Stimulated activated CD4-positive, alpha-beta T cell treated with anti-CD3 and anti-CD28 coated beads, Interleukin-15, amount 100 ng/mL, for 24 hours (primary cell): Measurements from ENCODE around the gene ATP2B2.

ENCODE experiments used
- DNase-seq: peaks from one replicate; pipeline ENCODE4 v3.0.0-alpha.2; 2020

ATP2B2 gene

DNA sequence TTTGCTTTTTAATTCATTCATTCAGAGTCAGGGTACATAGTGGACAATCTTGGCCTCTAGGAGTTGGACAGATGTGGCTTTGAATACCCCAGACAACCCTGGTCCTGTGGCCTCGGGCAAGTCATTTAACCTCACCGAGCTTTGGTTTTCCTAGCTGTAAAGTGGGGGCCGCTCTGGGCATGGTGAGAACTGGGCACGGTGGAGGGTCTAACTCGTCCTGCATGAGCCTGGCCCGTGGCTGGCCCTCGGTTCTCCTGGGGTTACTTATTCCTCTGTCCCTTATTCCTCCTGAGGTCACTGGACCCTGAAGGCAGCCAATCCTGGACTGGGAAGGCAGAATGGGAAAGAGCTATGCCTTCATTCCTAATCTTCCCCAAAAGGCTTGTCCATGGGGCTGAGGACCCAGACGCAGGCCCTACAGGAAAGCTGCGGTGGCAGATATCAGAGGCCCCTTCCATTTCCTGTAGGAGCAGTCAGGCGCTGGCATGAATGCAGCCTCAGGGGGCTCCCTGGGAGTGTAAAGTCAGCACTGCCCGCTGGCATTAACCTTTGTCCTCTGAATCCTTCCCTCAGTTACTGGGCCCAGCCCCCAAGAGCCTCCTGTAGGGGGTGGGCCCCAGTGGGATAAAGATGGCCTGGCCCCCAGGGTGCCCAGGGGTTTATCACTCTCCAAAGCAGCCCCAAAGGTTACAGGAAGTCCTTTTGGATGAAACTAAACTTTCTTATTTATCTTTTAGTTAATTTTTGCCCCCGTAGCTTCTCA lies 166.6 kb downstream of the ATP2B2 start:
- no peak for DNase-seq

DNA sequence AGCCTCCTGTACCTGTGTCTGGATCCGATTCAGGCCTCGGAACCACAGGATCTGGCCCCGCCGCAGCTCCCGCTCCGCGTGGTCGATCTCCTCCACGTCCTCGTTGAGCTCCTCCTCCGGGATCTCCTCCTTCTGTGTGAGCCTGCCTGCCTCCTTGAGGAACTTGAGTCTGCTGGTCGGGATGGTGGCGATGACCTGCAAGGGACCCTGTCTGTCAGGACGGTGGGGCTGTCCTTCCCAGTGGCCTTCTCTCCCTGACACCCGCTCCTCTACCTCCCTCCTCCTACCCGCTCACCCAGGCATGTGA lies 167.3 kb downstream of the ATP2B2 start:
- DNase-seq: no peak

DNA sequence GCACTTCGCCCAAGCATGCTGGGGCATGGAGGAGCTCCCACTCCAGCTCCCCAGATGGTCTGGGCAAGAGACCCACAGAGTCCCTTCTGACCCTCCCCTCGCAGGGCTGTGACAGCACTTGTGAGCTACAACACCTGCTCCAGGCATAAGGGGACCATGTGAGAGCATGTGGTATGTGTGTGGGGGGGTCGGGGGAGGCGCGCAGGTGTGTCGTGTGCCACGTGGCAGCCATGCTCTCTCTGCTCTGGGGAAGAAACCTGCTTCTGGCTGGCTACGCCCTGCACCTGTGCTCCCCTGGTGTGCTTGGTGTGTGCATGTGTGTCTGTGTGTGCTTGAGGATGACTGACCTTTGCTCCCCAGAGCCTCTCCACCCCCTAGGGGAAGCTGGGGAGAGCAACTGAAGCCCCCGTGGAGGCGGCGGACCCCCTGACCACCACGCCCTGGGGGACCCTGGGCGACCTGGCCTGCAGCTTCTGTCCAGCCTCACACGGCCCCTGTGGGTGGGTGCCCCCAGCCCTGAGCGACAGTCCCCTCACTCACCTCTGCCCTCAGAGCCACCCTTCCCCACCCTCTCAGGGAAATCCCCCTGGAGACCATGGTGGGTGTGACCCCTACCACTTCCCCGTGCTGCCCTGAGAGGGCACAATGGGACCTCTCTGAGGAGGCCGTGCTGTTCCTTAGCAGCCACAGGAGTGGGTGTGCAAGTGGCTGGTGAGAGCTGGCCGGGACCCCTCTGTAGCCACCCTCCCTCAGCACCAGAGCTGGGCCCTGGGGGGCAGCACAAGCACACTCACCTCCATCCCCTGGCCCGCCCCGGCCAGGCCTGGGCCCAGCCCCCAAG lies 167.8 kb downstream of the ATP2B2 start:
- no peak for DNase-seq

DNA sequence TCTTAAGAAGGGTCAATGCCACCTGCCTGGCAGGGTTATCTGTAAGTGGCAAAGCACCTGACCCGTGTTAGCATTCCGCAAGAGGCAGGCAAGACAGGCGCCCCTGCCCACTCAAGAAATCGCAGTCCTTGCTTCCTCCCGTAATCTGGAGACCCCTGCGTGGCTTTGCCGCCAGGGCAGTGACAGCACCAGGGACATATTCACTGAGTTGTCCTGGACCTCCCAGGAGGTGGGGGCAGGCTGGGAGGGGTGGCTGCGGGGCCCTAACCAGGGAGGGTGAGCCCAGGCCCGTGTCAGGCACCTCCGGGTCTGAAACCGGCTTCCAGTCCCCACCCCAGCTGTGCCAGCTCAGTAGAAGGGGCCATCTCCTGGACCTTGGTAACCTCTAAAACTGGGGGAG lies 168.6 kb downstream of the ATP2B2 start:
- DNase-seq: no peak

DNA sequence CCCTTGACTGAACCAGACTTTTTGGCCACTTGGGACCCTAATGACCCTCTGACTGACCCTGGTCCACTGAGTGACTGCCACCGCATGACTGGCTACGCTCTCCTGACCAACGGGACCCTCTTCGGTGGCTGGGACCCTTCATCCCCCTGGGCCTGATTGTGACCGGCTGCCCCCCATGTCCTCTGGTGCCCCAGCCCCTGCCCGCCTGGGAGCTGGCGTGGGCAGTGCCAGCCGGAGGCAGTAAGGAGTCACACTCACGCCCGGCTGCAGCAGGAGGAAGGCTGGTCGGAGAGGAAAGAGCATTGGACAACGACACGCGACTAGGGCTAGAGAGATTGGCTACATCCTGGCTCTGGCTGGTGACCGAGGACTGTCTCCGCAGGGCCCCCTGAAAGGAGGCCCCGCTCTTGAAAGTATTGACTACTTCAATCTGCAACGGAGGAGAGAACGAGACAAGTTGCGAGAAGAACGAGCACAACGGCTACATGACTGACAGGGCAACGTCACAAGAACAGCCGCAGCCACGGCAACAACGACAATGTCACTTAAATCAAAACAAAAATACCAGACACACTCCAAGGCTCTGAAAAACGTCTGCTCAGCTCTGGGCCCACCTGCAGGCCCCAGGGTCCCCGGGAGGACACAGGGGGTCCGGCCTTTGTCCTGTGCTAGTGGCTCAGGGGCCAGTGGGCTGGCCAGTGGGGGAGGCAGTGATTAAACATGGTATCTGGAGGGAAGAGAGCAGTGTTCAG lies 169.3 kb downstream of the ATP2B2 start:
- no peak for DNase-seq

DNA sequence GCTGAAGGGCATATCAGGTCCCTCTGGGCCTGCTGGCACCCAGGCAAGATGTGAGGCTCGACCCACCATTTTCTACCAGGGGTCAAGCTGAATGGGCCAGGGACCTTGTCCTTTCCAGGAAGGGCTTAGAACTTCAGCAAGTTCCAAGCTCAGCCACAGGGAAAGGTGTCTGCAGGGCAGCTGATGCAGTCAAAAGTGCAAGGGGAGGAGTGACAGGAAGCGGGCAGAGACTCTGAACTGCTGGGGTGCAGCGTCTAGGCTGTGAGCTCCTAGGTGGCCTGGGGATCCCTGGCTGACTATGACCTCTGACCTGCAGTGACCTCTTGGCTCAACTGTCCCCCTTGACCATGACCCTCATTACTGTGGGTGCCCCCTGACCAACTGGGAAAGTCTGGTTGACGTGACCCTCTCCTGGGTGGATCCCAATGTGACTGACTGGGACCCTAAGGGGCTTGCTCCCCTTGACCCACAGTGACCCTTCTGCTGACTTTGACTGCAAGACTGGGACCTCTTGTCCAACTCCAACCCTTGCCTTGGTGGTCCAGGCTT lies 170.1 kb downstream of the ATP2B2 start:
- no peak for DNase-seq

DNA sequence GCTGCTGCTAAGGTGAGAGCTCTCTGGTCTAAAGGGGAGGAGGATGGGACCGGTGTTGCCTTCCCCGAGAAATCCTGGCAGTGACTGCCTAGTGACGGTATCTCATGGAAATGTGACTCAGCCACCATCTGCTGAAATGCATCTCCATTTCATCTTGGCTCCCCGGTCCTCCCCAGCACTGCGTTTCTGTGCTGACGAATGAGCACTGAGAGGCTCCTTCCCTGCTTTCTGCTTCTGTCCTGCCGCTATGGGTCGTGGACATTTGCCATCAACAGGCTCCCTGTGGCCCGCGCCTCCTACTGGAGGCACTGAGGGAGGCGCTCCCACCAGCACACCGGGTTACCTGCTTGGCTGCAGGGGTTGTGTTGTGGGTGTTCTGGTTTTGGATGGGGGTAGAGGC lies 170.9 kb downstream of the ATP2B2 start:
- no peak for DNase-seq

DNA sequence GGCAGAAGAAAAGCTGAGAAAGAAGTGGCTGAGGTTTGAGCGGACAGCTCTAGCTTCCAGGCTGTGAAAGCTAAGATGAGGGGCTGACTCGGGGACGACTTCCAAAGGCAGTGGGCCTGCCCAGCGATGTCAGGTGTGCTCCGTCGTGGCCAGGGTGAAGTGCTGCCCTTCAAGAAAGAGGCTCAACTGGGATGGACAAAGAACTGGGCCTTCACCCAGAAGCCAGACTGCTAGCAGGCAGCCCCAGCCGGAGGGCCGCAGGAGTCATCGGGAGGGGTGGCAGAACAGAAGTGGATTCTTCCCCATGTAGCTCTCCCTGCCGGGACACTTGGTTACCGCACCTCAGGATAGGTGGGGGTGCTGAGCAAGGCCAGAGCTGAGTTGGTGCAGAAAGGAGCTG lies 171.3 kb downstream of the ATP2B2 start:
- no peak for DNase-seq

DNA sequence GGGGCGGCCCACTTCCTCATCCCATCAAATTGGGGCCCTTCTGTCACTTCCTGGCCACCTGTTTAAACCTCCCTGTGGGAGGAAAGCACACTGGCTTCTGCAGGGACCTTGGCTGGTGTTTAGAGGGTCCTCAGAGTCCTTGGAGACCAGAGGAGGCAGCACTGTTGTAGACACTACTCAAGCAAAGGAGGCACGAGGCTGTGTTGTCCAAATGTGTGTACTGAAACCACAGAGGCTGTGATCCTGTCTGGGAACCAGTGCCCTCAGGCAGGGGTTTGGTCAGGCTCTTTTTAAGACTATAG lies 172.1 kb downstream of the ATP2B2 start:
- DNase-seq: no peak

DNA sequence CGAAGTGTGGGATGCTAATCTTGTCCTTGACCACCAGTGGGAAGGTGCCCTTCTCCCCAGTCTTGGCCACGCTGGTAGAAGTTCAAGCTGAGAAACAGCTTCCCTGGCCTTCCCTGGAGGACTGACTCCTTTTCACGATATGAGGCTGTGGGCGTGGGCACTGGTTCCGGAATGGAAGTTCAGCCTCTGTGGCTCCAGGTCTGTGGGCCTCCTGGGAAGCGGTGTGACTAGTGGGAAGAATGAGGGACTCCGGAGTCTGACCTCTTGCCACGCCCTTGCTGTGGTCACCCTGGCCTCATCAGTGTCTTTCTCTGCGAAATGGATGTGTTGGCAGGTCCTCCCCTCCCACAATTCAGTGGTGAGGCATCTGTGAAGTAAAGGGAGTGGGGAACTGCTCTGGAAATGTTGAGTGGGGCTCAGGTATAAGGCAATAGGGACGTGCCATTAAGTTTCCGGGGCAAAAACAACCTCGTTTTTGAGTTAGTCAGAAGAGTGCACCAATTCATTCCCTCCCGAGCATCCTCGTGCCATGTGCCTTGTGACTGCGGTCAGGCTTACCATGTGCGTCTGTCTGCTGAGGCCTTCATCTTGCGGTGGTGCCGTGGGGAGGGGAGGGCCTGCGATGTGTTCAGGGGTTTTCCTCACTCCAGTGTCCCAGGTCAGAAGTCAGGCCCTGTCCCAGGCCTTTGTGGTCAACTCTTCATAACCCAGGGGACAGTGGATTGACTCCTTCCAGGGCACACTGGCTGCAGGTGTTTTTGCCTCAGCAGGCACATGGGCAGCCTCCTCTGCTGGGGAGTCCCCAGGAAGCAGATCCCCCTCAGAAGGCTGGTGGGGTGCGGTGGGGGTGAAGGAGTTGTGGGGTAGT lies 172.7 kb downstream of the ATP2B2 start:
- DNase-seq: no peak

DNA sequence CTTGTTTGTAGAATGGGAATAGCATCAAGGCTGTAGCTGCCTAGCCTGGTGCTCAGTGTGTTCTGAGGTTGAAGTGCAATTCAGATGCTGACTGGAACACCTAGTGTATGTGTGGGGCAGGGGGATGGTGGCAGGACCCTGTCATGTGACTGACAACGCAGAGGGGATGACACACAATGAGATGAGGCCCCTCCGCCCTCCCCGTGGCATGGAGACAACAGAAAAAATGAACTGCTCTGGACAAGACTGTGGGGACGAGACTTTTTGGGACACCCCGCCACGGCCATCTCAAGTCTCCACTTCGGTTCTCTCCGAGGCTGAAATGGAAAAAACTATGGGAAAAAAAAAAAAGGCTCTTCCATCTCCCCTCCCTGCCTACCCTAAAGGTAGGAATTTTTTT lies 174.1 kb downstream of the ATP2B2 start:
- DNase-seq: no peak

DNA sequence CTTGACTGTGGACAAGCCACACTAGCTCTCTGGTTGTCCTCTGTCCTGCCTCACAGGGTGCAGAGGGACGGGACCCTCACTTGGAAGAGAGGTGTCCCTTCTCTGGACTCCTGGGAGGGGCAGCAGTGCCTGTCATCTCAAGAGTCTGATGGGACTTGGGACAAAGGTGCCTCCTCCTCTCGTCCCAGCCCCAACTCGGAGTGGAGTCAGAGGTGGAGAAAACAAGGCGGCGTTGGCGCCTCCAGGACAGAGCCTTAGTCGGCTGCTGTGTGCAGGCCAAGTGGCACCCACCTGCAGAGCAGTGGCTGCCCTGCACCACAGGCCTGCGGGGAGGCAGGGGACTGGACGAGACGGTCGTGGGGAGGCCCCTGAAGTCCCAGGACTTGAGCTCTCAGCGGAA lies 175.1 kb downstream of the ATP2B2 start:
- DNase-seq: no peak

DNA sequence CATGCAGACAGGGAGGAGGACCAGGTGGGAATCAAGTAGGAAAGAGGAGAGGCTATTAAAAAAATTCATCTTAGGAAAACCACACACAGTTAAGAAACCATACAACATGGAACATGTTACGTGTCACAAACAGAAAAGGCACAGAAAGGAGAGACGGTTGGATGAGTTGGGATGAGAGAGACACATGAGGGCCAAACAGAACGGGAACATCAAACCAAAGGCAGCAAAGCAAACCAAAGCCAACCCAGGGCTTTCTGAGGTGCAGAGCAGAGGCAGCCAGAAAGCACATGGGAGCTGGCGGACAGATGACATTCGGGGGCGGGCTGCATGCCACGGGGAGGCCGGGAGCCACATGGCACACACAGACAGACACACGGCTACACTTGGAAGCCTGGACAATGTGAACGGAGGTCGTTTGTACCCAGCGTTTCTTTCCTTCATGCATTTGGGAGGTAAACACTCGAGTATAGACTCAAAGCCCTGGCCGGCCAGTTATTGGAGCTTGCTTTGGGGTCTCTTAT lies 175.8 kb downstream of the ATP2B2 start:
- DNase-seq: no peak

DNA sequence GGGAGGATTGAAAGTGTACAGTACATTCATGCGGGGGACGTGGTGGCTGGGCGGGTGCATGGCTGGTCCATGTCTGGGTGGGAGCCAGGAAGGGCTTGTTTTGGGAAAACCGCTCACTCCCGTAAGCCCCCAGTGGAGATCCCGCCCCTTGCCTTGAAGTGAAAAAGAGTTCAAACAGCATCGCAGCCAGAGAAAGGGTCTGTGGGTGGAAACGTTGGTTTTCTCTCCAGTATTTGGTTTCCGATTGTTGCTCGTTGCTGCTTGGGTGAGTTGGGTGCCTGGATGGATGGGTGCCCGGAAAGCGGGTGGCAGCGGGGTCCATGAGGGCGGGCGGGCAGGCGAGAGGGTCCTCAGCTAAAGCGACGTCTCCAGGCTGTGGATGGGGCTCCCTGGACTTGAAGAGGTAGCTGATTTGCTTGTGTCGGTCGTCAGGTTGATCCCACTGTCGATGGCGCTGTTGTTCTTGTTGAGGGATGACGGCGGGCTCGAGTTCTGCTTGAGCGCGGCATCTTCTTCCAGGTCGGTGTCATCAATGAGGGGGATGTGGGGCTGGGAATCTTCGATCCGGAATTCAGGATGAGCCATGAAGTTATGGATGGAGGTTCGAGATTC lies 176.8 kb downstream of the ATP2B2 start:
- DNase-seq: no peak

DNA sequence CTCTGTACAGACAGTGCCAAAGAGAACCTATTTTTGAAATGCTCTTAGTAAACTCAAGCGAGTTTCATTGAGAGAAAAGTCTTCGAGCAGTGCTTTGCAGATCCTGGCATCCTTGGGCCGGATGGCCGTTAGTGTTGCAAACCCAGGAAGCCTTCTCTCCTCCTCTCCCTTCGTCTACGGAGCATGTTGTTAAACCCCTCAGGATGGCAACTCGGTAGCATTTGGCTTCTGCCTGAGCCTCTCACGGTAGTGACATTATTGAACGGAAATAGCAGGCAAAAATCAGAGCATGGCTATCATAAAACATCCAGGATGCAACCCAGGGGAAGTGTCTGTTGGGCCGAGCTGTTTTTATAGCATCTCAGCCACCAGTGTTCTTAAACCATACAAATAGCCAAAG lies 177.8 kb downstream of the ATP2B2 start:
- no peak for DNase-seq

DNA sequence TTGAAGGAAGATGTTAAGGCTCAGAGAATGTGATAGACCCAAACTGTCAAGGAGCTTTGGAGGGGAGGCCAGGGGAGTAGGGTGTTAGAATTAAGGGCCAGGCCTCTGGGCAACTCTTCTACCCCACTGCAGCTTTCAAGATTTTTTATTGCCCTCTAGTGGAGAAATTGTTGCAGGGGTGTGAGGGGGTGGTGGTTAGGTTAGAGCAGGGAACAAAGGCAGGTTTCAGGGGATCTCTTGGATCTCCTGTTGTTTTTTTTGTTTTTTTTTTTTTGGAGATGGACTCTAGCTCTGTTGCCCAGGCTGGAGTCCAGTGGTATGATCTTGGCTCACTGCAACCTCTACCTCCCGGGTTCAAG lies 183.1 kb downstream of the ATP2B2 start:
- DNase-seq: no peak

DNA sequence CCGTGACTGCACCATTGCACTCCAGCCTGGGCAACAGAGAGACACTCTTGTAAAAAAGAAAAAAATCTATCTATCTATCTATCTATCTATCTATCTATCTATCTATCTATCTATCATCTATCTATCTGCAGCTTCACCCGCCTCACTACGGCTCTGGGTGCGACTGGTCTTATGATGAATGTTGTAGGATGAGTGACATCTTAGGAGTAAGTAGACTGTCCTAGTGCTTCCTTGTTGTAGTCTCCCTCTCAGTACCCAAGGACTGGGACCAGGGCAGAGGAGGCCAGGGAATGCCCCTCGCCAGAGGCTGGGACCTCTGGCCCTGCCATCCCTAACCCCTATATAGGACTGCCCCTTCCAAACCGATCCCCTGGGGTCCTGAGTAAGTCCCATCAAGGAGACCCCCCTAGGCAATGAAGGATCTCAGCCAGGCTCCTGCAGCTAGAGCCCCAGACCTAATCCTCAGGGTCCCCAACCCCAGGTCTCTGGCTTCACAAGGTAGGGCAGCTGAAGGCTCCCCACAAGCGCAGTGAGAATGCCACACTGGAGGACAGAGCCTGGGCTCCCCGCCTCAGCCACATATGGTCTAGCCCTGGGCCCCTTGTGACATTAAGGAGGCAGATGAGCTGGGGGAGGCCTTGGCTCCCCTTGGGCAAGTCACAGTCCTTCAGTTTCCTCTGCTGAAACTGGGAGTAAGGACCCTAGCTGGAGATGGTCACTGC lies 183.6 kb downstream of the ATP2B2 start:
- DNase-seq: no peak

DNA sequence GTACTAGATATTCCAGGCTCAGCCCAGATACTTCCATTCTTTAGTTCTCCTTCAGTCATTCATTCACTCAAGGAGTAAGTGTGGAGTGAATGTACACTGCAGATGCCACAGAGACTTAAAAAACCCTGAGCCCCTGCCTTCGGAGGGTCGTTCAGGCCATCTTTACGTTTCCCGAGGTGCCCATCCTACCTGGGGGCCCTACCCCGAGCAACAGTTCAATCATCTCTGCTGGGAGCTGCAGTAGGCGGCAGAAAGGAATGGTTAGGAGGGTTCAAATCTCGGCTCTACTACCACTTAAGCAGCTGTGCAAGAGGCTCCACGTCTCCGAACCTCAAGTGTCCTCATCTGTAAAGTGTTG lies 185.1 kb downstream of the ATP2B2 start:
- no peak for DNase-seq

DNA sequence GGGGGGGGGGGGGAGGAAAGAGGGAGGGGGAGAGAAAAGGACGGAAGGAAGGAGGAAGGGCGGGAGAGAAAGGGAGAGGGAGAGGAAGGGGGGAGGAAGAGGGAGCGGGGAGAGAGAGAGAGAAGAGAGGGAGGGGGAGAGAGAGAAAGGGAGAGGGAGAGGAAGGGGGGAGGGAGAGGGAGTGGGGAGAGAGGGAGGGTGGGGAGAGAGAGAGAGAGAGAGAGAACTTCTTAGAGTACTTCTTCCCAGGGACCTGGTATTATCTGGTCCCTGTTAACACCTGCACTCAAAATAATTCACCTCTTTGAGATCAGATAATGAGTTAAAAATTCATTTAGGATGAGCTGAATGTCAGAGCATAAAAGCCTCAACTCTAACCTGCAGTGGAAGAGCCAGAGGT lies 185.6 kb downstream of the ATP2B2 start:
- no peak for DNase-seq

DNA sequence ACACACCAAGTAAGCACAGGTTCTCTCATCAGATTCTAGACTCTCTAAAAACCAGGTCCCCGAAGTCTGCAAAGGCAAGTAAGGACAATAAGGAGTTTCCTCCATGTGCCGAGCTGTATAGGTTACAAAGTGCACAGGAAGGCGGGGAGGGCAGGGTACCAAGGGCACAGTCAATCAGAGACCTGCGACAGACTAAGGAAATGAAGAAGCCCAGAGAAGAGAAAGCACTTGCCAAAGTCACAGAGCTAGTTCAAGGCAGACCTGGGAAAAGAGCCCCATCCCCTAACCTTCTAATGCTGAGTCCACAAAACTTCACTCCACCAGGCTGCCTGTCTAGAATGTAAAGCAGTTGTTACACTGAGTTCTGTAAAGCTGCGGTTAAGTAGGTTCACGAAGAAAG lies 186.1 kb downstream of the ATP2B2 start:
- DNase-seq: no peak

DNA sequence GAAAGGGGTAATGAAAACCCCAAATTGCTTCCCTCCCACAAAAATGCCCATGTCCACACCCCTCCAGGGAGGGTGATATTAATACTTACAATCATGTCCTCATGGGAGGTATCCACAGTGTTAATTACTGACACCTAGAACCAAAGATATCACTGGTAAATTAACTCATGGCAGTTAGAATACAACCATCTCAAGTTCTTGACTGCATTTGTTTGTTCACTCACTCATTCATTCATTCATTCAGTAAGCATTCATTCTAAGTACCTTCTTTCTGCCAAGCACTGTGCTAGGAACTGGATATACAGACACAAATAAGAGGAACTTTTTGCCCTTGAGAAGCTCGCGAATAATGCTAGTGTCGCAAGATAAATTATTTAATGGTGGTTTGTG lies 187.4 kb downstream of the ATP2B2 start:
- DNase-seq: no peak
